ENCODE results near the gene DRGX. TPM values are rescaled to one million over a fixed set of nuclear protein-coding genes. Genes with fewer than 3 reads are reported as not detected.

Gene DRGX
- polyA plus RNA-seq, 1 donor from 2014 or later, result not detected

- Histone ChIP-seq H3F3A (ENCODE audit: insufficient read depth, low read length, poor library complexity, severe bottlenecking) (no peaks in the 10 kb centered on the region), H3K4me2 (ENCODE audit: low read length) (no peak overlapping the region), H3K27me3 (ENCODE audit: insufficient read depth, low read depth, low read length) (peaks cover 10% of the 10 kb centered on the region), H2AFZ (ENCODE audit: low read depth, low read length) (no peak overlapping the region), H4K20me1 (ENCODE audit: insufficient read depth) (no peaks in the 10 kb centered on the region), H3K79me2 (replicated peaks; ENCODE audit: insufficient read depth, low read length) (no peaks in the 10 kb centered on the region), H3K9ac (ENCODE audit: low read length) (no peak overlapping the region), H3K4me3 (ENCODE audit: low read length) (no peak overlapping the region), H3K9me3 (ENCODE audit: low read length) (no peaks in the 10 kb centered on the region), H3K9me2 (ENCODE audit: insufficient read depth, low read length) (no peaks in the 10 kb centered on the region), H3K27ac (ENCODE audit: low read length) (no peak overlapping the region), H3K36me3 (ENCODE audit: insufficient read depth, low read length) (no peaks in the 10 kb centered on the region)
- TF ChIP-seq TAF1 (IDR thresholded peaks at IDR 0.05; ENCODE audit: low read depth) (no peak), POLR2AphosphoS5 (IDR thresholded peaks at IDR 0.05) (no peak), RAD21 (conservative IDR thresholded peaks at IDR 0.05) (no peak), SMC3 (conservative IDR thresholded peaks at IDR 0.05; ENCODE audit: poor library complexity) (no peak)
- TF ChIP-seq, protein P1, sequence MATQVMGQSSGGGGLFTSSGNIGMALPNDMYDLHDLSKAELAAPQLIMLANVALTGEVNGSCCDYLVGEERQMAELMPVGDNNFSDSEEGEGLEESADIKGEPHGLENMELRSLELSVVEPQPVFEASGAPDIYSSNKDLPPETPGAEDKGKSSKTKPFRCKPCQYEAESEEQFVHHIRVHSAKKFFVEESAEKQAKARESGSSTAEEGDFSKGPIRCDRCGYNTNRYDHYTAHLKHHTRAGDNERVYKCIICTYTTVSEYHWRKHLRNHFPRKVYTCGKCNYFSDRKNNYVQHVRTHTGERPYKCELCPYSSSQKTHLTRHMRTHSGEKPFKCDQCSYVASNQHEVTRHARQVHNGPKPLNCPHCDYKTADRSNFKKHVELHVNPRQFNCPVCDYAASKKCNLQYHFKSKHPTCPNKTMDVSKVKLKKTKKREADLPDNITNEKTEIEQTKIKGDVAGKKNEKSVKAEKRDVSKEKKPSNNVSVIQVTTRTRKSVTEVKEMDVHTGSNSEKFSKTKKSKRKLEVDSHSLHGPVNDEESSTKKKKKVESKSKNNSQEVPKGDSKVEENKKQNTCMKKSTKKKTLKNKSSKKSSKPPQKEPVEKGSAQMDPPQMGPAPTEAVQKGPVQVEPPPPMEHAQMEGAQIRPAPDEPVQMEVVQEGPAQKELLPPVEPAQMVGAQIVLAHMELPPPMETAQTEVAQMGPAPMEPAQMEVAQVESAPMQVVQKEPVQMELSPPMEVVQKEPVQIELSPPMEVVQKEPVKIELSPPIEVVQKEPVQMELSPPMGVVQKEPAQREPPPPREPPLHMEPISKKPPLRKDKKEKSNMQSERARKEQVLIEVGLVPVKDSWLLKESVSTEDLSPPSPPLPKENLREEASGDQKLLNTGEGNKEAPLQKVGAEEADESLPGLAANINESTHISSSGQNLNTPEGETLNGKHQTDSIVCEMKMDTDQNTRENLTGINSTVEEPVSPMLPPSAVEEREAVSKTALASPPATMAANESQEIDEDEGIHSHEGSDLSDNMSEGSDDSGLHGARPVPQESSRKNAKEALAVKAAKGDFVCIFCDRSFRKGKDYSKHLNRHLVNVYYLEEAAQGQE (IDR thresholded peaks at IDR 0.05; ENCODE audit: borderline replicate concordance), result no peak
Observed at GRCh38 chr10:49385939-49386922, 9.7 kb downstream of the DRGX start.

GRCh38 chr10:49384268-49384953 is 11.5 kb downstream of the DRGX start:
- no peaks in the 10 kb centered on the region for H3F3A ChIP-seq (ENCODE audit: insufficient read depth, low read length, poor library complexity, severe bottlenecking)
- TF ChIP-seq RAD21 (conservative IDR thresholded peaks at IDR 0.05) (no peak), MXI1 (conservative IDR thresholded peaks at IDR 0.05; ENCODE audit: poor library complexity, severe bottlenecking) (no peak), POLR2AphosphoS5 (IDR thresholded peaks at IDR 0.05) (no peak), EZH2 (IDR thresholded peaks at IDR 0.05; ENCODE audit: borderline replicate concordance, insufficient read depth, low read length, poor library complexity, severe bottlenecking) (no peak), SMC3 (conservative IDR thresholded peaks at IDR 0.05; ENCODE audit: poor library complexity) (no peak), TAF1 (IDR thresholded peaks at IDR 0.05; ENCODE audit: low read depth) (no peak), EP300 (conservative IDR thresholded peaks at IDR 0.05; ENCODE audit: poor library complexity, severe bottlenecking) (no peak)
- TF ChIP-seq, protein P1 (IDR thresholded peaks at IDR 0.05; ENCODE audit: borderline replicate concordance), result no peak
- TF ChIP-seq, protein P2, sequence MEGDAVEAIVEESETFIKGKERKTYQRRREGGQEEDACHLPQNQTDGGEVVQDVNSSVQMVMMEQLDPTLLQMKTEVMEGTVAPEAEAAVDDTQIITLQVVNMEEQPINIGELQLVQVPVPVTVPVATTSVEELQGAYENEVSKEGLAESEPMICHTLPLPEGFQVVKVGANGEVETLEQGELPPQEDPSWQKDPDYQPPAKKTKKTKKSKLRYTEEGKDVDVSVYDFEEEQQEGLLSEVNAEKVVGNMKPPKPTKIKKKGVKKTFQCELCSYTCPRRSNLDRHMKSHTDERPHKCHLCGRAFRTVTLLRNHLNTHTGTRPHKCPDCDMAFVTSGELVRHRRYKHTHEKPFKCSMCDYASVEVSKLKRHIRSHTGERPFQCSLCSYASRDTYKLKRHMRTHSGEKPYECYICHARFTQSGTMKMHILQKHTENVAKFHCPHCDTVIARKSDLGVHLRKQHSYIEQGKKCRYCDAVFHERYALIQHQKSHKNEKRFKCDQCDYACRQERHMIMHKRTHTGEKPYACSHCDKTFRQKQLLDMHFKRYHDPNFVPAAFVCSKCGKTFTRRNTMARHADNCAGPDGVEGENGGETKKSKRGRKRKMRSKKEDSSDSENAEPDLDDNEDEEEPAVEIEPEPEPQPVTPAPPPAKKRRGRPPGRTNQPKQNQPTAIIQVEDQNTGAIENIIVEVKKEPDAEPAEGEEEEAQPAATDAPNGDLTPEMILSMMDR (IDR thresholded peaks at IDR 0.05; ENCODE audit: poor library complexity, severe bottlenecking), result no peak

More at GRCh38 chr10:49384268-49384953, 11.5 kb downstream of the DRGX start:
- no peak overlapping the region for H2AFZ ChIP-seq (ENCODE audit: low read depth, low read length)
- H3K9me3 ChIP-seq (ENCODE audit: low read length), result no peaks in the 10 kb centered on the region
- H3K9me2 ChIP-seq (ENCODE audit: insufficient read depth, low read length), result no peaks in the 10 kb centered on the region
- H3K36me3 ChIP-seq (ENCODE audit: insufficient read depth, low read length), result no peaks in the 10 kb centered on the region
- no peak overlapping the region for H3K9ac ChIP-seq (ENCODE audit: low read length)
- H4K20me1 ChIP-seq (ENCODE audit: insufficient read depth), result no peaks in the 10 kb centered on the region
- H3K27ac ChIP-seq (ENCODE audit: low read length), result no peak overlapping the region
- H3K79me2 ChIP-seq (replicated peaks; ENCODE audit: insufficient read depth, low read length), result no peaks in the 10 kb centered on the region
- H3K4me3 ChIP-seq (ENCODE audit: low read length), result no peak overlapping the region
- peaks cover 3% of the 10 kb centered on the region for H3K27me3 ChIP-seq (ENCODE audit: insufficient read depth, low read depth, low read length)
- no peak overlapping the region for H3K4me2 ChIP-seq (ENCODE audit: low read length)
